Measurements from ENCODE around the gene TLNRD1.

TLNRD1 gene

GRCh38 chr15:81002331-81003096 is 1.8 kb downstream of the TLNRD1 start:
- peak; percentile 19 for DNase-seq

DNA sequence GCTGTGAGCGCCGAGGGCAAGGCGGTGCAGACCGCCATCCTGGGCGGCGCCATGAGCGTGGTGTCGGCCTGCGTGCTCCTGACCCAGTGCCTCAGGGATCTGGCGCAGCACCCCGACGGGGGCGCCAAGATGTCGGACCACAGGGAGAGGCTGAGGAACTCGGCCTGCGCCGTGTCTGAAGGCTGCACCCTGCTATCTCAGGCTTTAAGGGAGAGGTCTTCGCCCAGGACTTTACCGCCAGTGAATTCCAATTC is 2.3 kb downstream of the TLNRD1 start:
- DNase-seq, result no peak

DNA sequence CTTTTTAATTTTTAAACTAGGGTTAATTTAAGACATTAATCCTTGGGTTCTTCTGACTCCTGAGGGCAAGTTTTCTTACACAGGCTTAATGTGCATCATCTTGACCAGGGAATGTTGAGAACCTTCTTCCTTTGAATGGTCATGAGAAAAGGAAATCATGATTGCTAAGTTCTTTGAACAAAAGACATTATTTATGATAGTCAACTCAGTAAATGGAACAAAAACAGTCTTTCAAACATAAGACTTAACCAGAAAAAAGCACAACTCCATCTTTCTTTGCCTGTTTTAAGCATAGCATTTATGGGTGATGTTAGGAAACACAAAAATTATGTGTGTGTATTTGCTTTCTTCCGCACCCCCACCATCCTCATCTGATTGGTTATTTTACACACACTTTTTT is 5.4 kb downstream of the TLNRD1 start:
- DNase-seq, result no peak

DNA sequence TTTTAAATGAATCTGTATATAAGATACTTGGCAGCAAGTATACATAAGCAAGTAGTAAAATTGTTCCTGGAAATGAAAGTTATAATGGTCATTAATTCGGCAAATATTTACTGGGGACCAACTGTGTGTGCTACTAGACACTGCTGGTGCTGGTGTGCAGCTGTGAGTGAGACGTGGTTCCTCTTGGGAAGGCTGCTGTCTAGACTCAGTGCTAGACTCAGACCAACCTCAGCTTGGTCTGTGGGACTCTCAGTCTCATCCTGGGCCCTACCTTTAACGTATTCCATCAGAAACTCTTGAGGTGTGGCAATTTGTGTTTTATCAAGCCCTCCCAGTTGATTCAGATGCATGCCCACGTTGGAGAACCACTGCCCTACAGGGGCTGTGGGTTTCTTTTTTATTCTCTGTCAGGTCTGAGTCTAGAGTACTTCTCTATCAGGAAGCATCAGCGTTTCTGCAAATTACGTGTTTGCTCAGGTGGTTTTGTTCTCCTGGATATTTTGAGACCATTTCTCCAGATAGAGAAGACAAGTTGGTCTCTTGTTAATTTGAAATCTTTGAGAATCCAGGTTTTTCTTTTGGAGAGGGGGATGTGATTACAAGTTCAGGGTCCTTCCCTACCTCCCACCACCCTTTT is 6.8 kb downstream of the TLNRD1 start:
- DNase-seq, result no peak

DNA sequence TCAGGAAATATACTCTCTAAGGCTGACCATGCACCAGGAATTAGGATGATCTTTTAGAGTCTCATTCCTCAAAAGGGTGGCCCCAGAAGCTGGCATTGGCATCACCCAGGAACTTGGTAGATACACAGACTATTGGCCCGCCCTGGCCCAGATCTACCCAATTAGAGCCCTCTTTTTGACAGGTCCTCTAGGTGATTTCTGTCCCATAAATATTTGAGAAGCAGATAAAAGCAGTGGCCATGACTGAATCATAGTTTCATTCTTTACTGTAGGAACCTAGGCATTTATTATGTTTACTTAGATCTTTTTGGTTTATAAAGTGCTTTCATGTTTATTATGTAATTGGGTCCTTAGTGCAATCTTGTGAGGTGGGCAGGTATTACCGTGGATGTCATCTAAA is 7.6 kb downstream of the TLNRD1 start:
- DNase-seq, result no peak

GRCh38 chr15:81010086-81010485 is 9.4 kb downstream of the TLNRD1 start:
- DNase-seq, result no peak

- DNase-seq, result no peak
Observed at GRCh38 chr15:81011593-81011992, 10.9 kb downstream of the TLNRD1 start.

DNA sequence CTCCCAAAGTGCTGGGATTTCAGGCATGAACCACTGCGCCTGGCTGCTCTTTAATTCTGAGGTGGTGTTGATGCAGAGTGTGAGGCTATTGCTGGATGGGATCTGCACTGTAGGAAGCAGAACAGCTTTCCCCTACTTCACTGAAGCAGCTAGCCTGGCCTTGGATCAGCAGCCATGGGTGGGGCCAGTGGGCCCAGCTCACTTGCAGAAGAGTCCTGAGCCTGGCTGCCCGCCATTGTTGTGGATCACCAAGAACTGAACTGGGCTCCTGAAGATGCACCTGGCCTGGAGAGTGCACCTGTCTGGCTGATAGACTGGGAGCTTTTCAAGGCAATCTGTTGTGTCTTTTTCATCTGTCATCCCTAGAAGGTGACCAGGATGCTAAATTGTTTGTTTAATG is 11.9 kb downstream of the TLNRD1 start:
- no peak for DNase-seq

DNA sequence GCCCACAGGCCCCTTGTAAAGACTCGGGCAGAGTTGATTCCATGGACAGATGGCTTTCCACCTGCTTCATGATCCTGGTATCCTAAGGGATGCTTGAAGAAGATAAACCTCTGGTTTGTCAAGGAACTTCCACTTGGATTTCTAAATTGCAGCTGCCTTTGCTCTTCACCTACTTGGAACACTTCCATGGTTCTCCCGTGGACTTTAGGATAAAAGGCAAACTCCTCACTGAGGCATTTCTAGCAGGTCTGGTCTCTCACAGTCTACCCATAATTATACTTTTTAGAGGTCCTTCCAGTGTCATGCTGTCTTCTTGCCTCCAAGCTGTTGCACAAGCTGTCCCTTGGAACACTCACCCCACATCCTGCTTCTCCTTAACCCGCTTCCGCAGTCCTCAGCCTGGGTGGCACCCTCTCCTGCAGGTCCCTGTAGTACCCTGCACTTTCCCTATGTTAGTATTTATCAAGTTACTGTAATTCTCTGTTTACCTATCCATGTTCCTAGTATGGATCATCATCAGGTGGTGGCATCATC is 12.7 kb downstream of the TLNRD1 start:
- no peak for DNase-seq

- DNase-seq, result no peak
Observed at GRCh38 chr15:81014446-81015093, 13.8 kb downstream of the TLNRD1 start.

DNA sequence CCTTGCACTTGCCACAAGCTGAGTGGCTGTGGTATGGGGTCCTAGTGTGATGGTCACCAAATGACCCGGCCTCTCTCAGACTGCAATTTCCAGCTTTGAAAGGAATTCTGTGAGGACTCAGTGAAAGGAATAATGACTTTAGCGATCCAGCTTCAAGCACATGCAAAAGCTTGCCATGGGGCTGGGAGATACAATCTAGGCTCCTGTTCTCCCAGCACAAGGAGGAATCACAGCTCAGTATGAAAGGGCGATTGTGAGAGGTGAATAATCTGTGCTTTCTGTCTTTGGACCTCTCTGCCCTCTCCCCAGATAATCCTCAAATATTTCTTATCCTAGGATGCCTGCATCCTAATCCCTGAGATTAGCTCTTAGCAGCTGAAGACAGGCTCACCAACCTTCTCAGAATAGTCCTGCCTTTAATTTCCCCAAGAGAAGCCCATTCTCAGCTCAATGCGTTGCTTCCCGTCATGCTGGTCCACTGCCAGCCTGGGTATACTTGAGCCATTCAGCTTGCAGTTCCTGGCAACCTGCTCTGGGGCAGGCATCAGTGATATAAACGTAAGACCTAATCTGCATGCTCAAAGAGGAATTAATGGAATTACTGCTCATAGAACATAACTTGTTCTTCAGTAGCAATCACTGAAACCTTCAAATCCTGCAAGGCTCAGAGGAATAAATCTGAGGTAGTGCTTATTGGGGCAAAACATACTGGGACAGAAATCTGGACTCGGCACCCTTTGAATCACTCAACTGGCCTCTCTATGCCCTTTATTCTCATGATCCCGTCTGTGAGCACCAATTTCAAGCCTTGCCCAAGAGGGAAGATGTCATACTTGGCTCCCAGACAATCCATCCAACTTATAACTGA is 15.1 kb downstream of the TLNRD1 start:
- DNase-seq, result no peak

DNA sequence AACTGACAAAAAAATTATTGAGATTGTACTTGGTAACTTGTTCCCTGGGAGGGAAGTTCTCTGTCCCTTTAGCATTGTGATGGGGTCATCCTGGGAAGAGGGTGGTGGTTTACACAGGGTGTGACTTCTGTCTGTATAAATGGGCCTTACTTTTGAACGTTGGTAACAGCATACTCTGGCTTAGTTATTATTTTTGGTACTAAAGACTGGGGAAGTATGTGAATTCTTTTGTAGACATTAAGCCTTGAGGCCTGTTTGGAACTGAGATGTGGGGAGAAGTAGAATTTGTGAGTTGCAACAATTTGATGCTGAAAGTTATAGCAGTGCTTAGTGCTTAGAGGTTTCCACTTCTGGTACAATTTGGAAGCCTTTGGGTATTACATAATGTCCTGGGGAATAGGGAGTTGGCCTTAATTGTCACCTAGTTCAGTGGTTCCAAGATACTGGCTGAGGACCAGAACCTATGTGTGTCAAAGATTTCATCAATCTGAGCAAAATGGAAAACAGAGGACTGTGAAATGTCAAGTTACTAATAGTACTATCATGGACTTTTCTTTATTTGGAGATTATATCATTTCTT is 15.9 kb downstream of the TLNRD1 start:
- DNase-seq, result no peak

- no peak for DNase-seq
Observed at GRCh38 chr15:81018197-81018596, 17.5 kb downstream of the TLNRD1 start.

- no peak for DNase-seq
Observed at GRCh38 chr15:81021321-81021720, 20.6 kb downstream of the TLNRD1 start.

GRCh38 chr15:81023483-81024264 is 23.0 kb downstream of the TLNRD1 start:
- DNase-seq, result no peak

DNA sequence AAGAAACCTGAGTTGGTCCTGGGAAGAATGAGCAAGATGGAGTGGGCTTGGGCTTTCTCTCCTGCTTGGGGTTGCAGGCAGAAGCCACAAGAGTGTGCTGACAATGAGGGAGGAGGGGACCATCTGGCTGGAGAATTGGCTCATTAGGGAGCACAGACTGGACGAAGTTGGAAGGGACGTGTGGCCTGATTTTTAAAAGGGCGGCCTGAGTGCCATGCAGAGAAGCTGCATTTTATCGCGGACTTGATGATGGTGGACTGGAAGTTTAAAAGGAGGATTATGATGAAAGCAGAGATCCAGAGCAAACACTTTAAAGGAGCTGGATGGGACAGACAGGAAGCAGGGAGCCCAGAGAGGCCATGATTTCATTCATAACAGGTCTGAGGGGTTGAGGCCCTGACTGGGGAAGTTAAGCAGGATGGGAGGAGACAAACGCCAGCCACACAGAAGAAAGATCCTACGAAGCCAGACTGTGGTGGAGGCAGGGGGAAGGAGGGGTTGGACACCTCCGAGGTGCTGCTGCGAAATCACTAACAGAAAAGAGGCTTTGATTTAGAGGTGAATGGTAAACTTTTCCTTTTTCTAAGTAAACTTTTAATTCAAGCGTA is 23.6 kb downstream of the TLNRD1 start:
- no peak for DNase-seq

DNA sequence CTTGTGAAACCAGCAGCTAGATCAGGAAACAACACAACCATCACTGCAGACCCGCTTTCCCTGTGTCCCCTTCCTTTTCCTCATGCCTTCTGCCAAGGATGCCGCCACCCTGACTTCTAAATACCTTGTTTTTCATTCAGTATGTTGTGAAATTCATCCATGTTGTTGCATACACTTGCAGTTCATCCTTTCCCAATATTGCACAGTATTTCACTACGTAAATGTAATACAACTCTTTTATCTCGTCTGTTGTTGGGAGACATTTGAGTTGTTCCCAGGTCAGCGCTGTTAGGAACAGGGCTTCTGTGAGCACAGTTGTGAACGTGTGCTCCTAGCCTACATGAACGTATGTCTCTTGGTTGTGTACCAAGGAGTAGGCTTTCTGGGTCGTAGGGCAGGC is 24.2 kb downstream of the TLNRD1 start:
- DNase-seq, result no peak

GRCh38 chr15:81025721-81026370 is 25.1 kb downstream of the TLNRD1 start:
- no peak for DNase-seq

DNA sequence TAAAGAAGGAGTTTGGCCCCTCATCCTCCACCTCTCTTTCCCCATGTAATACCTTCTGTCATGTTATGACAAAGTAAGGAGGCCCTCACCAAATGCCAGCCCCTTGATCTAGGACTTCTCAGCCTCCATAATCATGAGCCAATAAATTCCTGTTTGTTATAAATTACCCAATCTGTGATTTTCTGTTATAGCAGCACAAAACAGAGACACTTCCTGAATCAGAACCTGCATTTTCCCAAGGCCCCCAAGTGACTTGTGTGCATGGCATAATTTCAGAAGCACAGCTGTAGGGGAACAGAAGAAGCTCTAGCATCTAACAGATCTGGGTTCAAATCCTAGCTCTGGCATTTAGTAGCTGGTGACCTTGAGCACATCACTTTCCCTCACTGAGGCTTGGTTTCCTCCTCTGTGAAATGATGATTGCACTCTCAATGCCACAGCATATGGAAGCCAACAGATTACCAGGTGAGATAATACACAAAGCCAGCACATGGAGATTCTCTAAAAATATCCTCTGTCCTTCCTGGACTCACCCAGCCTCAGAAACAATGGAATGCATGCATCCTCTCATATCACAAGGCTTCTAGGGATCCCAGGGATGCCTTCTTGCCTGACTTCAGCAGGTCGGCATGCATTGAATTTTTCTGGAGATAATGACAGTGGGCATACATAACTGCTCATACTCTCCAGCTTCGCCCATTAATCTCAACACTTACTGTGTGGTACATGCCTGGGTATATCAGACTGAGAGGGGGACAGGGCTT is 26.3 kb downstream of the TLNRD1 start:
- no peak for DNase-seq
